Kidney glomerular epithelial cell (primary cell): ENCODE measurements around the gene SPI1.
"Not testable (repeated sequence)": the region's sequence is repeated elsewhere in the genome, so short reads cannot be mapped to it uniquely, and the experiment has no call there.

Experiments used
- DNase-seq: peaks from one replicate; lab custom pipeline; 2025; lab: John Stamatoyannopoulos, UW

Gene SPI1

GRCh38 chr11:47324520-47324919 lies 53.8 kb downstream of the SPI1 start:
- DNase-seq = no peak

GRCh38 chr11:47318166-47318565 lies 60.2 kb downstream of the SPI1 start:
- no peak for DNase-seq

- DNase-seq = no peak
Measured at GRCh38 chr11:47317064-47317828, 61.1 kb downstream of the SPI1 start.

- not testable (repeated sequence) for DNase-seq
Measured at GRCh38 chr11:47316501-47316900, 61.8 kb downstream of the SPI1 start.

GRCh38 chr11:47314992-47315391 lies 63.4 kb downstream of the SPI1 start:
- DNase-seq = no peak

- no peak for DNase-seq
Measured at GRCh38 chr11:47308050-47308823, 70.1 kb downstream of the SPI1 start.

- DNase-seq = no peak
Measured at GRCh38 chr11:47306484-47306844, 71.9 kb downstream of the SPI1 start.

GRCh38 chr11:47305734-47306483 lies 72.4 kb downstream of the SPI1 start:
- DNase-seq = no peak
